ENCODE results near the gene C16orf95.
A peak's percentile ranks its signal among the peaks of the same experiment; 100 is the strongest.

Gene C16orf95

GRCh38 chr16:87311387-87311786, 5.8 kb downstream of the C16orf95 start:
- DNase-seq, result peak; percentile 8

- DNase-seq, result peak; percentile 28
These were observed 6.6 kb downstream of the C16orf95 start for GRCh38 chr16:87310610-87311009.

GRCh38 chr16:87309620-87310525, 7.3 kb downstream of the C16orf95 start:
- peak; percentile 12 for DNase-seq

- DNase-seq, result no peak
These were observed 8.4 kb downstream of the C16orf95 start for GRCh38 chr16:87308826-87309225.

GRCh38 chr16:87306516-87306915, 10.7 kb downstream of the C16orf95 start:
- DNase-seq, result no peak

- DNase-seq, result no peak
These were observed 11.4 kb downstream of the C16orf95 start for GRCh38 chr16:87305505-87306391.

GRCh38 chr16:87304951-87305350, 12.2 kb downstream of the C16orf95 start:
- no peak for DNase-seq

- DNase-seq, result no peak
These were observed 13.2 kb downstream of the C16orf95 start for GRCh38 chr16:87303962-87304521.

- DNase-seq, result no peak
These were observed 13.7 kb downstream of the C16orf95 start for GRCh38 chr16:87303431-87303930.

- DNase-seq, result no peak
These were observed 18.2 kb downstream of the C16orf95 start for GRCh38 chr16:87298857-87299465.

- DNase-seq, result no peak
These were observed 19.1 kb downstream of the C16orf95 start for GRCh38 chr16:87297918-87298631.

- no peak for DNase-seq
These were observed 19.8 kb downstream of the C16orf95 start for GRCh38 chr16:87297407-87297806.

GRCh38 chr16:87295661-87296531, 21.3 kb downstream of the C16orf95 start:
- DNase-seq, result no peak

GRCh38 chr16:87295259-87295658, 21.9 kb downstream of the C16orf95 start:
- DNase-seq, result no peak

GRCh38 chr16:87293990-87294389, 23.2 kb downstream of the C16orf95 start:
- no peak for DNase-seq

GRCh38 chr16:87291944-87292343, 25.2 kb downstream of the C16orf95 start:
- DNase-seq, result no peak

GRCh38 chr16:87288753-87289362, 28.3 kb downstream of the C16orf95 start:
- no peak for DNase-seq

GRCh38 chr16:87286839-87287626, 30.2 kb downstream of the C16orf95 start:
- DNase-seq, result no peak

- no peak for DNase-seq
These were observed 33.0 kb downstream of the C16orf95 start for GRCh38 chr16:87284183-87284582.
